HUES64 (cell line): ENCODE data around the gene SF3A1. TPM values are rescaled to one million over a fixed set of nuclear protein-coding genes. Genes with fewer than 3 reads are reported as not detected.
"Not testable (repeated sequence)": the region's sequence is repeated elsewhere in the genome, so short reads cannot be mapped to it uniquely, and the experiment has no call there.

Experiments
- H3K27ac ChIP-seq: 2 replicates; pipeline ENCODE4 v1.7.0; 2013; ENCODE audit warnings: low read depth, low read length, inconsistent platforms
- H3K27me3 ChIP-seq: 2 replicates; pipeline ENCODE4 v1.6.1; 2013; ENCODE audit warnings: mild to moderate bottlenecking, low read length; ENCODE audit not compliant: insufficient read depth
- H3K36me3 ChIP-seq: 2 replicates; pipeline ENCODE4 v1.6.1; 2013; ENCODE audit warnings: mild to moderate bottlenecking, low read length; ENCODE audit not compliant: insufficient read depth
- H3K4me1 ChIP-seq: 2 replicates; pipeline ENCODE4 v1.6.1; 2013; ENCODE audit warnings: mild to moderate bottlenecking, low read length, moderate library complexity; ENCODE audit not compliant: insufficient read depth
- H3K4me3 ChIP-seq: 2 replicates; pipeline ENCODE4 v1.5.1; 2013; ENCODE audit warnings: mild to moderate bottlenecking, low read length, moderate library complexity
- H3K9ac ChIP-seq: 2 replicates; pipeline ENCODE4 v1.6.1; 2013; ENCODE audit warnings: mild to moderate bottlenecking, low read depth, low read length
- H3K9me3 ChIP-seq: 2 replicates; pipeline ENCODE4 v1.6.1; 2013; ENCODE audit warnings: low read depth, low read length; ENCODE audit not compliant: insufficient read depth
- WGBS: fragments of 150-250, 120-280 bp; methylation state at CpG from one replicate; pipeline ENCODE4 v1.1.7; 2013; ENCODE audit warnings: missing lambda C conversion rate; 5-methylcytosine and 5-hydroxymethylcytosine counted together
- polyA plus RNA-seq, 2 experiments: library from polyadenylated mRNA; stranded (reverse); fragments of 50-300 nt; gene quantifications; one replicate each; pipeline ENCODE4 v1.2.3, GENCODE V29; 2013

Gene SF3A1, protein sequence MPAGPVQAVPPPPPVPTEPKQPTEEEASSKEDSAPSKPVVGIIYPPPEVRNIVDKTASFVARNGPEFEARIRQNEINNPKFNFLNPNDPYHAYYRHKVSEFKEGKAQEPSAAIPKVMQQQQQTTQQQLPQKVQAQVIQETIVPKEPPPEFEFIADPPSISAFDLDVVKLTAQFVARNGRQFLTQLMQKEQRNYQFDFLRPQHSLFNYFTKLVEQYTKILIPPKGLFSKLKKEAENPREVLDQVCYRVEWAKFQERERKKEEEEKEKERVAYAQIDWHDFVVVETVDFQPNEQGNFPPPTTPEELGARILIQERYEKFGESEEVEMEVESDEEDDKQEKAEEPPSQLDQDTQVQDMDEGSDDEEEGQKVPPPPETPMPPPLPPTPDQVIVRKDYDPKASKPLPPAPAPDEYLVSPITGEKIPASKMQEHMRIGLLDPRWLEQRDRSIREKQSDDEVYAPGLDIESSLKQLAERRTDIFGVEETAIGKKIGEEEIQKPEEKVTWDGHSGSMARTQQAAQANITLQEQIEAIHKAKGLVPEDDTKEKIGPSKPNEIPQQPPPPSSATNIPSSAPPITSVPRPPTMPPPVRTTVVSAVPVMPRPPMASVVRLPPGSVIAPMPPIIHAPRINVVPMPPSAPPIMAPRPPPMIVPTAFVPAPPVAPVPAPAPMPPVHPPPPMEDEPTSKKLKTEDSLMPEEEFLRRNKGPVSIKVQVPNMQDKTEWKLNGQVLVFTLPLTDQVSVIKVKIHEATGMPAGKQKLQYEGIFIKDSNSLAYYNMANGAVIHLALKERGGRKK
- 108 TPM for polyA plus RNA-seq (2013, experiment 1 of 2)
- 140 TPM for polyA plus RNA-seq (2013, experiment 2 of 2)

GRCh38 chr22:30356449-30357235, at the start of gene SF3A1, which contains the start of gene CCDC157:
SF3A1 (minus strand) TSS chr22:30356894; CDS start chr22:30356792, 102 bp downstream.
CCDC157 (plus strand) TSS chr22:30357007; CDS start chr22:30366001, 8,994 bp downstream.
- Histone ChIP-seq H3K36me3 (peaks cover 29% of the 10 kb centered on the region), H3K27ac (peak within 1 kb of the TSS; percentile 99), H3K9ac (peak within 1 kb of the TSS; percentile 98), H3K9me3 (no peaks in the 10 kb centered on the region), H3K4me1 (peaks cover 12% of the 10 kb centered on the region), H3K4me3 (peak within 1 kb of the TSS; percentile 99), H3K27me3 (no peaks in the 10 kb centered on the region)
- under 1% methylated on average over 91 of the region's 91 CpGs for WGBS

DNA sequence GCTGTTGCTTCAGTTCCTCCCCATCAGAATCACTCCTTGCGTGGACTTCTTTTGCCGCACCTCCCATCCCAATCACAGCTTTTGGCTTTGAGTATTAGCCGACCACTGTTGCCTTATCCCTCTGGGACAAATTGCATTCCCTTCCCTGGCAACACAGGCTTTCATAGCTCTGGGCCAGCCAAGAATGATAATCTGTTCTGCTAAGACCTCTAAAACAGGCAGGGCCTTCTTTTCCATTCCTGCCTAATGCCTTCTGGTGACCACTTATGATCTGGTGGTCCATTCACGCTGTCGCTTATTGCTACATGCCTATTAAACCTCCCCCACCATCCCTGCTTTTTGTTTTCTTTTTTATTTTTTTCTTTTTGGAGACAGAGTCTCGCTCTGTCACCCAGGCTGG, 49.7 kb upstream of the SF3A1 start:
- WGBS: 94% methylated on average over 6 of the region's 6 CpGs
- no peak overlapping the region for H3K27ac ChIP-seq
- H3K27me3 ChIP-seq: no peaks in the 10 kb centered on the region
- H3K4me3 ChIP-seq: no peak overlapping the region
- H3K9me3 ChIP-seq: no peaks in the 10 kb centered on the region
- peaks cover 29% of the 10 kb centered on the region for H3K36me3 ChIP-seq
- H3K4me1 ChIP-seq: peaks cover 9% of the 10 kb centered on the region; the same call in 1 of the 2 replicates
- H3K9ac ChIP-seq: no peak overlapping the region

GRCh38 chr22:30405731-30406130, 49.0 kb upstream of the SF3A1 start:
- H3K4me3 ChIP-seq: no peak overlapping the region
- no peak overlapping the region for H3K9ac ChIP-seq
- H3K9me3 ChIP-seq: no peaks in the 10 kb centered on the region
- no peaks in the 10 kb centered on the region for H3K27me3 ChIP-seq
- no peak overlapping the region for H3K27ac ChIP-seq
- peaks cover 26% of the 10 kb centered on the region for H3K36me3 ChIP-seq
- peaks cover 9% of the 10 kb centered on the region; the same call in 1 of the 2 replicates for H3K4me1 ChIP-seq
- 95% methylated on average over 4 of the region's 4 CpGs for whole genome bisulfite sequencing

GRCh38 chr22:30404307-30404706, 47.6 kb upstream of the SF3A1 start:
- no peaks in the 10 kb centered on the region for H3K9me3 ChIP-seq
- H3K4me3 ChIP-seq: no peak overlapping the region
- WGBS: 87% methylated on average over 6 of the region's 6 CpGs
- peaks cover 19% of the 10 kb centered on the region for H3K36me3 ChIP-seq
- no peaks in the 10 kb centered on the region for H3K27me3 ChIP-seq
- no peak overlapping the region for H3K9ac ChIP-seq
- no peak overlapping the region for H3K27ac ChIP-seq
- H3K4me1 ChIP-seq: peaks cover 9% of the 10 kb centered on the region; the same call in 1 of the 2 replicates

GRCh38 chr22:30402766-30403104, 46.0 kb upstream of the SF3A1 start:
- 95% methylated on average over 5 of the region's 5 CpGs for WGBS
- not testable (repeated sequence) for H3K27me3 ChIP-seq, H3K9ac ChIP-seq, H3K4me1 ChIP-seq, H3K4me3 ChIP-seq, H3K9me3 ChIP-seq, H3K36me3 ChIP-seq
- H3K27ac ChIP-seq: peak overlapping the region; percentile 24

DNA sequence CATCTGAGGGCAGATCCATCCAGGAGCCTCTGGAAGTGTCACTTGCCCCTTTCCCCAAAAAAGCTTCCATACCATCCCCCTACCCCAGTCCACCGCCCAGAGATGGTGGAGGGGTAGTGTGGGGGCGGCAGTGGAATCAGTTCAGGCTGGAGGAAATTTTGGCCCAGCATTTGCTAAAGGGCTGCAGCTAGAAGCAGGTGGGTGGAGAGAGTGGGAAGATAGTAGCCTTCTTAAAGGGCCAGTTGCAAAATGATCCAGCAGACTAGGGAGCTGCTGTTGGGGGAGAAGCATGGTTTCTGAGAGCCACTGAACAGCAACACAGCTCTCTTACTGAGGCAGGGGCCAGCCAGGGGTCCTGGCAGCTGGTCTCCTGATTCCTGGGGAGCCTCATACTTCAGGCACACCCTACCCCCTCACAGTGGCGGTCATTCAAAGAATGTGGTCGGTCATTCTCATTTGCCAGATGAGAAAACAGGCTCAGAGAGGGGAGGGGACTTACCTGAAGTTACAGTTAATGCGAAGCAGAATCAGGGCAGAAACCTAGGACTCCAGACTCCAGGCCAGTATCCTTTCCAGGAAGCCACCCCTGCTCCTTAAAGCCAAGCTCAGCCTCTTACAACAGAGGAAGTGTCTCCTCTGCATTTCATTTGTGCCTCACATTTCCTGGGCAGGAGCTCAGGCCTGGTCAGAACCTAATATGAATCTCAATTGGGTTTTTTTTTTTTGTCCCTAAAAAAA, 45.5 kb upstream of the SF3A1 start:
- Histone ChIP-seq H3K4me1 (peaks cover 9% of the 10 kb centered on the region; the same call in 1 of the 2 replicates), H3K4me3 (no peak overlapping the region), H3K27ac (peak overlapping the region; percentile 24), H3K9me3 (no peaks in the 10 kb centered on the region), H3K9ac (no peak overlapping the region), H3K27me3 (peaks cover 15% of the 10 kb centered on the region), H3K36me3 (peaks cover 4% of the 10 kb centered on the region)
- 24% methylated on average over 5 of the region's 5 CpGs for WGBS

- 94% methylated on average over 2 of the region's 3 CpGs for WGBS
- H3K4me1 ChIP-seq, H3K9me3 ChIP-seq, H3K27ac ChIP-seq, H3K9ac ChIP-seq, H3K4me3 ChIP-seq, H3K36me3 ChIP-seq: not testable (repeated sequence)
- H3K27me3 ChIP-seq: peaks cover 23% of the 10 kb centered on the region
Observed at GRCh38 chr22:30401024-30401423, 44.3 kb upstream of the SF3A1 start.

- H3K9ac ChIP-seq: no peak overlapping the region
Observed at GRCh38 chr22:30400159-30400558, 43.5 kb upstream of the SF3A1 start.

GRCh38 chr22:30399718-30400117, 43.0 kb upstream of the SF3A1 start:
- WGBS: 96% methylated on average over 5 of the region's 5 CpGs
- no peak overlapping the region for H3K27ac ChIP-seq
- H3K27me3 ChIP-seq: peaks cover 29% of the 10 kb centered on the region
- no peaks in the 10 kb centered on the region for H3K9me3 ChIP-seq
- H3K9ac ChIP-seq: no peak overlapping the region
- H3K4me3 ChIP-seq: no peak overlapping the region
- no peaks in the 10 kb centered on the region for H3K36me3 ChIP-seq
- H3K4me1 ChIP-seq: peaks cover 9% of the 10 kb centered on the region; the same call in 1 of the 2 replicates

More at GRCh38 chr22:30400159-30400558, 43.5 kb upstream of the SF3A1 start:
- 89% methylated on average over 1 of the region's 1 CpG for WGBS
- Histone ChIP-seq H3K27me3 (peaks cover 29% of the 10 kb centered on the region), H3K4me3 (no peak overlapping the region), H3K4me1 (peaks cover 9% of the 10 kb centered on the region; the same call in 1 of the 2 replicates), H3K9me3 (no peaks in the 10 kb centered on the region), H3K27ac (no peak overlapping the region), H3K36me3 (no peaks in the 10 kb centered on the region)
